HEK293T (cell line): ENCODE measurements around the gene USP31.

ENCODE experiments used
- ARNT ChIP-seq: fragments of 450-650 bp; IDR thresholded peaks from 2 replicates; pipeline ENCODE4 v1.6.1; 2017; ENCODE audit warnings: mild to moderate bottlenecking
- BHLHE40 ChIP-seq: fragments of 450-650 bp; IDR thresholded peaks from 2 replicates; pipeline ENCODE4 v1.6.1; 2016; ENCODE audit warnings: mild to moderate bottlenecking, moderate library complexity, borderline replicate concordance
- ELF4 ChIP-seq: fragments of 450-650 bp; IDR thresholded peaks from 2 replicates; pipeline ENCODE4 v1.6.1; 2017; ENCODE audit warnings: antibody characterized with exemption
- FOXA1 ChIP-seq: fragments of 450-650 bp; IDR thresholded peaks from 2 replicates; pipeline ENCODE4 v1.6.1; 2016; ENCODE audit warnings: mild to moderate bottlenecking
- FOXK2 ChIP-seq: fragments of 450-650 bp; IDR thresholded peaks from 2 replicates; pipeline ENCODE4 v1.6.1; 2016; ENCODE audit warnings: mild to moderate bottlenecking
- FOXM1 ChIP-seq: fragments of 450-650 bp; IDR thresholded peaks from 2 replicates; pipeline ENCODE4 v1.6.1; 2017; ENCODE audit warnings: mild to moderate bottlenecking, borderline replicate concordance
- L3MBTL2 ChIP-seq: fragments of 450-650 bp; conservative IDR thresholded peaks from 2 replicates; pipeline ENCODE4 v1.6.1; 2016; ENCODE audit warnings: mild to moderate bottlenecking
- NFRKB ChIP-seq: fragments of 450-650 bp; IDR thresholded peaks from 2 replicates; pipeline ENCODE4 v1.6.1; 2016; ENCODE audit warnings: mild to moderate bottlenecking, moderate library complexity
- SP1 ChIP-seq: fragments of 450-650 bp; IDR thresholded peaks from 2 replicates; pipeline ENCODE4 v1.6.1; 2017
- SUZ12 ChIP-seq: fragments of 450-650 bp; IDR thresholded peaks from 2 replicates; pipeline ENCODE4 v1.6.1; 2016; ENCODE audit warnings: mild to moderate bottlenecking
- TARDBP ChIP-seq: fragments of 450-650 bp; IDR thresholded peaks from 2 replicates; pipeline ENCODE4 v1.6.1; 2016
- ZNF384 ChIP-seq: fragments of 450-650 bp; IDR thresholded peaks from 2 replicates; pipeline ENCODE4 v1.6.1; 2016

DNA sequence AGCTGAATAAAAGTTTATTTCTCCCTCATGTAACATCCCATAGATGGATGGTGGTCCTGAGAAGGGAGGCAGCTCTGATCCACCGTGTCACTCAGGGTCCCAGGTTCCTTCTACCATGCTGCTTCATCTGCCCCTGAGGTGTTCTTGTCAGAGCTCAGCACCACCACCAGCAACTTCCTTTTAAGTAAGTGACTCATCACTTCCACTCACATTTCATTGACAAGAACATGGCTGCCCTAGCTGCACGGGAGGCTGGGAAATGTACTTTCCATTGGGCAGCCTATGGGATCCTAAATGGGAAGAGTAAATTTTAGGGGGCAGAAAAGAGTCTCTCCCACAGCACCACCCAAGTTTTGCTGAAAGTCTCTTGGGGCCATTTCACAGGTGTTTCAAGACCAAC, 134.7 kb downstream of the USP31 start:
- TF ChIP-seq ARNT (no peak), BHLHE40 (no peak), SP1 (no peak), FOXK2 (no peak), FOXA1 (no peak), NFRKB (no peak), L3MBTL2 (no peak), SUZ12 (no peak), ZNF384 (no peak), ELF4 (no peak), FOXM1 (no peak), TARDBP (no peak)
